Left ventricle myocardium inferior (tissue), 1 donor: ENCODE results near the gene GRHL1. TPM values are rescaled to one million over a fixed set of nuclear protein-coding genes. Genes with fewer than 3 reads are reported as not detected.

Source experiments
- DNase-seq: peaks from one replicate; pipeline ENCODE4 v3.0.0-alpha.2; 2020
- H3K27ac ChIP-seq: fragments of 200-600 bp; replicated peaks from 2 replicates; pipeline ENCODE4 v1.8.0; 2021
- H3K27me3 ChIP-seq: fragments of 200-600 bp; 2 replicates; pipeline ENCODE4 v1.8.0; 2021; ENCODE audit warnings: low read depth
- H3K36me3 ChIP-seq: fragments of 200-600 bp; 2 replicates; pipeline ENCODE4 v1.8.0; 2021
- H3K4me1 ChIP-seq: fragments of 200-600 bp; 2 replicates; pipeline ENCODE4 v1.8.0; 2021
- H3K4me3 ChIP-seq: fragments of 200-600 bp; 2 replicates; pipeline ENCODE4 v1.8.0; 2021; ENCODE audit warnings: mild to moderate bottlenecking, moderate library complexity
- H3K9me3 ChIP-seq: fragments of 200-600 bp; replicated peaks from 2 replicates; pipeline ENCODE4 v1.8.0; 2021
- intact Hi-C: fragments of 100-400 bp; cut with micrococcal nuclease; formaldehyde crosslinking; loops from one replicate; pipeline ENCODE4 v1.11.0; 2022
- long read RNA-seq: library from polyadenylated mRNA; unstranded; transcript quantifications from one replicate; pipeline ENCODE4 v2.0.0, GENCODE V29; 2021
- total RNA-seq: library from RNA; stranded (reverse); fragmentation: NEBNext Ultra II Directional; extraction: Animal tissue kit (Norgen Biotek cat#: 25700); gene quantifications from one replicate; pipeline ENCODE4 v1.2.1, GENCODE V29; 2021
- TF ChIP-seq, protein P1 (sequence below): fragments of 200-600 bp; IDR thresholded peaks from 2 replicates; pipeline ENCODE4 v1.8.0; 2021; ENCODE audit warnings: antibody characterized with exemption, mild to moderate bottlenecking, borderline replicate concordance
- donor health status: DM: no; HTN: yes; CAD: no; lungs with severe emphysema.

Gene GRHL1, protein sequence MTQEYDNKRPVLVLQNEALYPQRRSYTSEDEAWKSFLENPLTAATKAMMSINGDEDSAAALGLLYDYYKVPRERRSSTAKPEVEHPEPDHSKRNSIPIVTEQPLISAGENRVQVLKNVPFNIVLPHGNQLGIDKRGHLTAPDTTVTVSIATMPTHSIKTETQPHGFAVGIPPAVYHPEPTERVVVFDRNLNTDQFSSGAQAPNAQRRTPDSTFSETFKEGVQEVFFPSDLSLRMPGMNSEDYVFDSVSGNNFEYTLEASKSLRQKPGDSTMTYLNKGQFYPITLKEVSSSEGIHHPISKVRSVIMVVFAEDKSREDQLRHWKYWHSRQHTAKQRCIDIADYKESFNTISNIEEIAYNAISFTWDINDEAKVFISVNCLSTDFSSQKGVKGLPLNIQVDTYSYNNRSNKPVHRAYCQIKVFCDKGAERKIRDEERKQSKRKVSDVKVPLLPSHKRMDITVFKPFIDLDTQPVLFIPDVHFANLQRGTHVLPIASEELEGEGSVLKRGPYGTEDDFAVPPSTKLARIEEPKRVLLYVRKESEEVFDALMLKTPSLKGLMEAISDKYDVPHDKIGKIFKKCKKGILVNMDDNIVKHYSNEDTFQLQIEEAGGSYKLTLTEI
- total RNA-seq: 0.69 TPM
- long read RNA-seq, partial matches to known transcripts: 0 of 1 reads
- long read RNA-seq, other reads (novel, unspliced or antisense): 1 of 1 reads

DNA sequence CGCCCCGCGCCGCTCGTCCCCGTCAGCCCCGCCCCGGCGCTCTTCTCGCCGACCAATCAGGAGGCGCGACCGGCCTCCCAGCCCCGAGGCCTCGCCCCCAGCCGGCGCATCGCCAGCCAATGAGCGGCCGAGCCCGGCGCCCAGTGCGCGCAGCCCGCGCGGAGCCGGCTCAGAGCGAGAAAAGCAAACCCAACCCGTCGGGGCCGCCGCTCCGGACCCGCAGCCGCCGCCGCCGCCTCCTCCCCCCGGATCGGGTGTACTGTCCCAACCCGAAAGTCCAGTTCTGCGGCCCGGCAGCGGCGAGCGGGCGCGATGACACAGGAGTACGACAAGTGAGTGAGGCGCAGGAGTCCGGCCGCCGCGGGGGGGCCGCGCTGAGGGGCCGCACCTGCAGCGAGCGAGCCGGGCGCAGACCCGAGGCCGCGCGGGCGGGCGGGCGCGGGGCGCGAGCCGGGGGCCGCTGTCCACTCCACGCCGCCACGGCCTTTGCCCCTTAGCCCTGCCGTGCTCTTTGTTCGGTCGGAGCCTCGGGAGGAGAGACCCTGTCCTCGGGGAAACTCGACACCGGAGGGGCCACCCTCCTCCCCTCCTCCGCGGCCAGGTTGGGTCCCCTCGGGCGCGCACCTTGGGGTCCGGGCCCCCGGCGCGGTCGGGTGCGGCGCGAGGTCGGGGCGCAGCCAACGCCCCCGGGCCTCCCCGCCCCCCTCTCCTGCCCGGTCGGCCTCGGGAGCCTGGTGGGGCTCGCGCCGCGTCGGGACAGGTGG, at the start of gene GRHL1:
Gene GRHL1, plus strand, starts transcription at position 172 of the 764 bp plus-strand sequence. Its CDS starts 141 bp downstream, at position 313.
- intact Hi-C loops: no loop called here
- H3K27me3 ChIP-seq: no peaks in the 10 kb centered on the region
- peak within 1 kb of the TSS; percentile 70 for H3K27ac ChIP-seq

DNA sequence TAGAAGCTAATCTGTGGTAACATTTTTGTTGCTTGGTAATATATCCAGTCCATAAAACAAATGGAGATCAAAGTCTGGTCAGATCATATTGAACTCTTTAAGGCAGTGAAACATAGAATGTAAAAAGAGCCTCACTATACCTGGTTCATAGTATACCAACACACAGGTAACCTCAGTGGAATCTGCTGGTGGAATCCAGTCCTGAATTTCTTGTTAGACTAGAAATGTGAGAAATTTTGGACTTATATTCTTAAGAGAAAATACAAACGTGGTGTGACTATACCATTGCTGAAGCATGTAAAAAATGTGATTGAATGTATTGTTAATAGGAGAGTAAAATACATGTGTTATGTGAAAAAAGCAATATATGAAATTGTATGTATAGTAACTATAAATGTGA, 46.1 kb upstream of the GRHL1 start:
- no peaks in the 10 kb centered on the region for H3K27me3 ChIP-seq
- DNase-seq: no peak
- no peak overlapping the region for H3K27ac ChIP-seq
- no peaks in the 10 kb centered on the region for H3K4me1 ChIP-seq
- no peaks in the 10 kb centered on the region for H3K36me3 ChIP-seq
- no peak overlapping the region for H3K4me3 ChIP-seq
- intact Hi-C loops: no loop called here
- H3K9me3 ChIP-seq: no peaks in the 10 kb centered on the region
- TF ChIP-seq, protein P1, sequence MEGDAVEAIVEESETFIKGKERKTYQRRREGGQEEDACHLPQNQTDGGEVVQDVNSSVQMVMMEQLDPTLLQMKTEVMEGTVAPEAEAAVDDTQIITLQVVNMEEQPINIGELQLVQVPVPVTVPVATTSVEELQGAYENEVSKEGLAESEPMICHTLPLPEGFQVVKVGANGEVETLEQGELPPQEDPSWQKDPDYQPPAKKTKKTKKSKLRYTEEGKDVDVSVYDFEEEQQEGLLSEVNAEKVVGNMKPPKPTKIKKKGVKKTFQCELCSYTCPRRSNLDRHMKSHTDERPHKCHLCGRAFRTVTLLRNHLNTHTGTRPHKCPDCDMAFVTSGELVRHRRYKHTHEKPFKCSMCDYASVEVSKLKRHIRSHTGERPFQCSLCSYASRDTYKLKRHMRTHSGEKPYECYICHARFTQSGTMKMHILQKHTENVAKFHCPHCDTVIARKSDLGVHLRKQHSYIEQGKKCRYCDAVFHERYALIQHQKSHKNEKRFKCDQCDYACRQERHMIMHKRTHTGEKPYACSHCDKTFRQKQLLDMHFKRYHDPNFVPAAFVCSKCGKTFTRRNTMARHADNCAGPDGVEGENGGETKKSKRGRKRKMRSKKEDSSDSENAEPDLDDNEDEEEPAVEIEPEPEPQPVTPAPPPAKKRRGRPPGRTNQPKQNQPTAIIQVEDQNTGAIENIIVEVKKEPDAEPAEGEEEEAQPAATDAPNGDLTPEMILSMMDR: no peak

More for the DNA sequence above, at the start of gene GRHL1:
- H3K4me1 ChIP-seq: peaks cover 12% of the 10 kb centered on the region
- H3K36me3 ChIP-seq: no peaks in the 10 kb centered on the region
- H3K4me3 ChIP-seq: peak within 1 kb of the TSS; percentile 82
- TF ChIP-seq, protein P1: no peak
- peak; percentile 94 for DNase-seq
- no peaks in the 10 kb centered on the region for H3K9me3 ChIP-seq

DNA sequence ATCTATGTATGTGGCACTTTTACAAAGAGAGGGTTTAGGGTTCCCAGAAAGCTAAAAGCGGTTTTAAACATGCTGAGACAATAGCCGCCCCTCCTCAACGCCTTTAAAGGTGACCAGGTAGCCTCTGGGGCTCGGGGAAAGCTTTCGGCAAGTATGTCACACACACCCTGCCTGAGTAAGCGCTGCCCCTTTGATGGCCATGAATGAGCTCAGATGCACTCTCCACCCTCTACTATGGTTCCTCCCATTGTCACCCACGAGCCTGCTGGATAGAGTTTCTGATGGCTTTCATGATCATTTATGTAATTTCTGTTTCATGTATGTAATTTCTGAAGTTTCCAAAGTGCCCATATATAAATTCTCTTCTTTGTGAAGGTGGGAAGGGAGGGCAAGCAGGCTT, 44.1 kb upstream of the GRHL1 start:
- Histone ChIP-seq H3K27ac (no peak overlapping the region), H3K27me3 (no peaks in the 10 kb centered on the region), H3K4me3 (no peak overlapping the region), H3K36me3 (no peaks in the 10 kb centered on the region), H3K9me3 (no peaks in the 10 kb centered on the region), H3K4me1 (no peaks in the 10 kb centered on the region)
- no peak for DNase-seq
- intact Hi-C loops: no loop called here
- TF ChIP-seq, protein P1: no peak

DNA sequence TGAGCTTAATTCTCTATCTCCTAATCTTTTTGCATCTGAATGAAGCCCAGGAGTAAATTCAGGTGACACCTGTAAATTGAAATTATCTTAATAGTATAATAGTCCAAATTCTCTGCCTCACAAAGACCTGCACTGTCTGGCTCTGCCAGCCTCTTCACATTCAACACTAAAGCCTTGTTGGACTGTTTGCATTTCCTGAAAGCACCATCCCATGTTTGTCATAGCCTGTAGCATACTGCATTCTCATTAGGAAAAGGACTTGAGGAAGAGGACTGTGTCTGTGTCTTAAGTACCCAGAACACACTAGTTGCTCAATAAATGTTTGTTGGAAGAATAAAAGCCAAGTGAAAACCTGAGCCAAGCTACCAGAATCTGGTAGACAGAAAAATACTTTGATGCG, 42.9 kb upstream of the GRHL1 start:
- no peak overlapping the region for H3K27ac ChIP-seq
- intact Hi-C loops: no loop called here
- TF ChIP-seq, protein P1: no peak
- no peak overlapping the region for H3K4me3 ChIP-seq
- H3K36me3 ChIP-seq: peaks cover 9% of the 10 kb centered on the region
- DNase-seq: no peak
- no peaks in the 10 kb centered on the region for H3K9me3 ChIP-seq
- no peaks in the 10 kb centered on the region for H3K4me1 ChIP-seq
- H3K27me3 ChIP-seq: no peaks in the 10 kb centered on the region

DNA sequence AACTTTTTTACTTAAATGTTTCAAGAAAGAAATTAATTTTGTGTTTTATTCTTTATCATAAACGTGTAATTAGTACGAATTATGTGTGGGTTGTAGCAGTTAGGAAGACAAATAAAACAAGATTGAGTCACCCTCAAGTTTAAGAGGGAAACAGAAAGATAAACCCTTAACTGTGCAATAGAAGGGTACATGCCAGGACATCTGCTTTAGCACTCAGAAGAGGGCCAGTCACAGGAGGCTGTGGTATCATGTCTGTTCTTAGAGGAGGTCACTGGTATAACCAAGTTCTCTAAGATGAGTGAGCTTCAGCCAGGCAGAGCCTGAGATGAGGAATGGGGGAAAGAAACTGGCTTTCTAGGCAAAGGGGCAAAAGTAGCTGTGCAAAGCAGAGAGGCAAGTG, 42.4 kb upstream of the GRHL1 start:
- Histone ChIP-seq H3K4me1 (no peaks in the 10 kb centered on the region), H3K36me3 (peaks cover 13% of the 10 kb centered on the region), H3K27ac (no peak overlapping the region), H3K9me3 (no peaks in the 10 kb centered on the region), H3K4me3 (no peak overlapping the region), H3K27me3 (no peaks in the 10 kb centered on the region)
- DNase-seq: no peak
- intact Hi-C loops: no loop called here
- TF ChIP-seq, protein P1: no peak
